AG04449 (cell line): ENCODE measurements around the gene IFFO2.
"Not testable (repeated sequence)": the region's sequence is repeated elsewhere in the genome, so short reads cannot be mapped to it uniquely, and the experiment has no call there.

Experiments used
- CTCF ChIA-PET: fragments of 350-600 bp; formaldehyde crosslinking; extraction: SDS; loops from one replicate; lab custom pipeline; 2021; ENCODE audit warnings: antibody characterized with exemption; lab: Yijun Ruan, JAX
- POLR2A ChIA-PET: fragments of 400-600, 350-600 bp; formaldehyde crosslinking; extraction: SDS; loops from one replicate; lab custom pipeline; 2020; ENCODE audit warnings: antibody characterized with exemption, inconsistent platforms; lab: Yijun Ruan, JAX
- DNase-seq: peaks from one replicate; pipeline ENCODE4 v3.0.0-alpha.2; 2010; ENCODE audit warnings: low read depth, low spot score
- H3K4me3 ChIP-seq: 2 replicates; pipeline ENCODE4 v1.5.1; 2011; ENCODE audit warnings: low read depth, mild to moderate bottlenecking, control low read depth, low read length
- TF ChIP-seq, protein P1 (sequence below): IDR thresholded peaks from one replicate; pipeline ENCODE4 v1.5.1; 2011; ENCODE audit warnings: mild to moderate bottlenecking, moderate library complexity, low read length, control low read depth, inconsistent platforms; ENCODE audit not compliant: insufficient read depth; ENCODE audit errors: missing control alignments

IFFO2 gene

DNA sequence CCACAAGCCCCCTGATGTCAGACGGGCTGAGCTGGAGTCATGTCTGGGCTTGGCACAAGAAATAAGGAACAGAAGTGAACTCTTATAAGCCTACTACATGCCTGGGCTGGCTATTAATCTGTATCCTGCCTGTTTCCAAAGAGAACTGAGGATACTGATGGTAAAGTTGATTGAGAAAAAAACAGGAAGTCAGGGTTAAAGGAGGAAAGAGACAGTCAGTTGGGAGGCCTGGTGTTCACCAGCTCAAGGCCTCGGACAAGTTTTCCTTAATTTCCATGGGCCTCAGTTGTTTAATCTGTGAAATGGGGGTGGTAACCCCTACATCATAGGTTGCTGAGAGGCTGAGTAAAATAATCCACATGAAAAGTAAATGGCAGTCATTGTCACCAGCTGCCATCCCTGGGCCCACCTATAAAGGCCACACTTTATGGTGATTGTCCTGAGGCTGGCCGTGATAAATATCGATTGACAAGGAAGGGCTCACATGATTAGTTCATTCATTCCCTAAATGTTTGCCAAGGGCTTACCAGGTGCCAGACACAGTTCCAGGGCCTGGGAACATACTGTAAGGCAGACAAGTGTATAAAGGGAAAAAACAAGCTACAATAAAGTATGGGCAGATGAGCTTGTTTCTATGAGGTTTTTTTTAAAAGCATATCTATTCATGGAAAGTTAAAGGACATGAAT, 57.0 kb downstream of the IFFO2 start:
- no peak for DNase-seq
- TF ChIP-seq, protein P1, sequence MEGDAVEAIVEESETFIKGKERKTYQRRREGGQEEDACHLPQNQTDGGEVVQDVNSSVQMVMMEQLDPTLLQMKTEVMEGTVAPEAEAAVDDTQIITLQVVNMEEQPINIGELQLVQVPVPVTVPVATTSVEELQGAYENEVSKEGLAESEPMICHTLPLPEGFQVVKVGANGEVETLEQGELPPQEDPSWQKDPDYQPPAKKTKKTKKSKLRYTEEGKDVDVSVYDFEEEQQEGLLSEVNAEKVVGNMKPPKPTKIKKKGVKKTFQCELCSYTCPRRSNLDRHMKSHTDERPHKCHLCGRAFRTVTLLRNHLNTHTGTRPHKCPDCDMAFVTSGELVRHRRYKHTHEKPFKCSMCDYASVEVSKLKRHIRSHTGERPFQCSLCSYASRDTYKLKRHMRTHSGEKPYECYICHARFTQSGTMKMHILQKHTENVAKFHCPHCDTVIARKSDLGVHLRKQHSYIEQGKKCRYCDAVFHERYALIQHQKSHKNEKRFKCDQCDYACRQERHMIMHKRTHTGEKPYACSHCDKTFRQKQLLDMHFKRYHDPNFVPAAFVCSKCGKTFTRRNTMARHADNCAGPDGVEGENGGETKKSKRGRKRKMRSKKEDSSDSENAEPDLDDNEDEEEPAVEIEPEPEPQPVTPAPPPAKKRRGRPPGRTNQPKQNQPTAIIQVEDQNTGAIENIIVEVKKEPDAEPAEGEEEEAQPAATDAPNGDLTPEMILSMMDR: no peak
- ChIA-PET CTCF (interaction anchor here (0.8 to 3.3 kb wide), 6 partner anchors 8 to 15 kb away, joined by 4 to 16 read pairs (median 6); no protein-coding TSS in a partner anchor), POLR2A (no interaction called here)
- H3K4me3 ChIP-seq: no peak overlapping the region

DNA sequence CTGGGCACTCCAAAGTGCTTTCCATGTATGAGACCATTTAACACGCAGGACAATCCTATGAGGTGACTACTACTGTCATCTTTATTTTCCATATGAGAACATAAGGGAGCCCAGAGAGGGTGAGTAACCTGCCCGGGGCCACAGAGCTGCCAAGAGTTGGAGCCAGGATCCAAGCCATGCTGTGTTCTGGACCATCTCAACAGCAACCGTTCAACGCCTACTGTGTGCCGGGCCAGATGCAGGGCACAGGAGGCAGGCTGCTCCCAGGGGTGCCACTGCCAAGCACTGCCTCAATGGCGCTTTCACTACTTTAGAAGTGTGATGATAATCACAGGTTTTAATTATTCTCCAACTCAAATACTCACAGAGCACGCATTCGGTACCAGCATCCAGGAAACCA, 57.9 kb downstream of the IFFO2 start:
- POLR2A ChIA-PET: no interaction called here
- no peak overlapping the region for H3K4me3 ChIP-seq
- no peak for DNase-seq
- TF ChIP-seq, protein P1: no peak
- CTCF ChIA-PET: interaction anchor here (0.8 to 3.3 kb wide), 5 partner anchors 9 to 15 kb away, joined by 3 to 16 read pairs (median 6); no protein-coding TSS in a partner anchor

DNA sequence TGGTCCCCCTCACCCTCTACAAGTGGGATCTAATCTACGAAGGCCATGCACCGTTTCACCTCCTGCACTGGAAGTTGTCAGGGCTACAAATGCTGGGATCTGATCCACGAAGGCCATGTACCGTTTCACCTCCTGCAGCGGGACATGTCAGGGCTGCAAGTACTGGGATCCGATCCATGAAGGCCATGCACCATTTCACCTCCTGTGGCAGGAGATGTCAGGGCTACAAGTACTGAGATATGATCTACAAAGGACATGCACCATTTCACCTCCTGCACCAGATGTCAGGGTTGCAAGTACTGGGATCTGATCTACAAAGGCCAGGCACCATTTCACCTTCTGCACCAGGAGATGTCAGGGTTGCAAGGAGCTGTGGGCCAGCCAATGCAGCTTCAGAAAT, 61.2 kb downstream of the IFFO2 start:
- DNase-seq: no peak
- ChIA-PET POLR2A (no interaction called here), CTCF (interaction anchor here (4.0 to 5.9 kb wide), 2 partner anchors 11 to 21 kb away, joined by 21 to 28 read pairs; no protein-coding TSS in a partner anchor)
- H3K4me3 ChIP-seq: no peak overlapping the region
- TF ChIP-seq, protein P1: no peak

DNA sequence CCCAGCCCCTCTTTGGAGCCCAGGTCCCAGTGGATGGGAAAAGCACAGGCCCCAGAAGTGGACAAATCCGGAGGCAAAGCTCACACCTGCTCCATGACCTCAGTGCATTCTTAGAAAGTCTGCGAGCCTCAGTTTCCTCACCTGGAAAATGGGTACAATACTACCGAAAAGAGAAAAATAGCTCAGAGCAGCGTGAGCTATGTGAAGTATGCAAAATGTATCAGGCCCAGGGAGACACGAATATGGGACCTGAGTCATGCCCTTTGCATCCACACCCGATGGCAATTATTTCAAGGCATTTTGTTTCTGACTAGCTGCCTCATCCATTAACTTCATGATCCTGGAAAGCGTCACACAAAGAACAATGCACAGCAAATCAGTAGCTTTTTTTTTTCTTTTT, 63.4 kb downstream of the IFFO2 start:
- H3K4me3 ChIP-seq: no peak overlapping the region
- no peak for DNase-seq
- CTCF ChIA-PET: interaction anchor here (1.0 to 5.9 kb wide), 7 partner anchors 8 to 296 kb away, joined by 3 to 28 read pairs (median 10); no protein-coding TSS in a partner anchor
- POLR2A ChIA-PET: interaction anchor here (0.6 to 1.2 kb wide), 2 partner anchors 10 to 65 kb away, joined by 3 read pairs; partner anchors contain the start of gene ALDH4A1
- TF ChIP-seq, protein P1: no peak

DNA sequence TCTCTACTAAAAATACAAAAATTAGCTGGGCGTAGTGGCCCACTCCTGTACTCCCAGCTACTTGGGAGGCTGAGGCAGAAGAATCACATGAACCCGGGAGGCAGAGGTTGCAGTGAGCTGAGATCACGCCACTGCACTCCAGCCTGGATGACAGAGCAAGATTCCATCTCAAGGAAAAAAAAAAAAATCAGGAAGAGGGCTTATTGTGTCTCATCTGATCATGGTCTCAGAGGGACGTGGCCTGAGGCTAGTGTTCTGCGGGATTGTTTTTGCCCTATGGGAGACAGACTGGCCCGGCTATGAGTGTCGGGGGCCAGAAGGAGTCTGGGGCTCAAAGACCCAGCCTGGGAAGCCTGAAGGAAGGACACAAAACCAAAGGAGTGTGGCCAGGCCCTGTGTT, 64.6 kb downstream of the IFFO2 start:
- DNase-seq, POLR2A ChIA-PET, H3K4me3 ChIP-seq: not testable (repeated sequence)
- CTCF ChIA-PET: interaction anchor here (1.0 to 5.9 kb wide), 9 partner anchors 7 to 295 kb away, joined by 5 to 28 read pairs (median 6); partner anchors contain the start of gene ALDH4A1

DNA sequence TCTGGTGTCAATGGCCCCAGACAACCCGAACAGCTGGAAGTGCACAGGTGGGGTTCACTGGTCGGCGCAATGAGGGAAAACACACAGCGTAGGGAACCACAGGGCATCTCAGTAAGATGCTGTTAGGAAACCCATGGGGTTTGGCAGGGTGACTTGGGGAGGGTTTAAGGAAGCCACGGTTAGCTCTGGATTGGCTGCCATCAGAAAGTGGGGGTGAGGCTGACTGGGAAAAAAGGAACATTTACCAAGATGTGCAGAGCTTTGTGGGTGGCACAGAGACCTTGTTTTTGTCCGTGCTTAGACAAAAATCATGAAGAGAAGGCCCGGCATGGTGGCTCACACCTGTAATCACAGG, 65.1 kb downstream of the IFFO2 start:
- TF ChIP-seq, protein P1: no peak
- DNase-seq: no peak
- ChIA-PET CTCF (interaction anchor here (0.8 to 5.9 kb wide), 10 partner anchors 8 to 294 kb away, joined by 3 to 21 read pairs (median 6); partner anchors contain the start of gene ALDH4A1), POLR2A (no interaction called here)
- no peak overlapping the region for H3K4me3 ChIP-seq
